AG20443 (cell line): ENCODE results near the gene VSNL1.

Experiments used
- DNase-seq: peaks from one replicate; pipeline ENCODE4 v3.0.0; 2012; ENCODE audit warnings: low spot score, mixed read lengths

The VSNL1 gene

GRCh38 chr2:17614174-17614930, 73.9 kb downstream of the VSNL1 start:
- DNase-seq, result no peak

GRCh38 chr2:17615147-17615546, 74.7 kb downstream of the VSNL1 start:
- DNase-seq, result no peak

- peak; percentile 42 for DNase-seq
Measured at GRCh38 chr2:17615728-17616351, 75.3 kb downstream of the VSNL1 start.

- no peak for DNase-seq
Measured at GRCh38 chr2:17616405-17616804, 75.9 kb downstream of the VSNL1 start.

GRCh38 chr2:17617516-17617915, 77.0 kb downstream of the VSNL1 start:
- DNase-seq, result no peak

- DNase-seq, result no peak
Measured at GRCh38 chr2:17617955-17618354, 77.5 kb downstream of the VSNL1 start.

- peak; percentile 32 for DNase-seq
Measured at GRCh38 chr2:17620280-17620679, 79.8 kb downstream of the VSNL1 start.

GRCh38 chr2:17620841-17621240, 80.3 kb downstream of the VSNL1 start:
- no peak for DNase-seq

GRCh38 chr2:17621781-17622180, 81.3 kb downstream of the VSNL1 start:
- peak; percentile 70 for DNase-seq

GRCh38 chr2:17625446-17625845, 85.0 kb downstream of the VSNL1 start:
- no peak for DNase-seq

GRCh38 chr2:17626986-17627385, 86.5 kb downstream of the VSNL1 start:
- no peak for DNase-seq

GRCh38 chr2:17627434-17627833, 86.9 kb downstream of the VSNL1 start:
- DNase-seq, result no peak

GRCh38 chr2:17628349-17629261, 88.1 kb downstream of the VSNL1 start:
- DNase-seq, result no peak

GRCh38 chr2:17630089-17630488, 89.6 kb downstream of the VSNL1 start:
- DNase-seq, result no peak

GRCh38 chr2:17634997-17635396, 94.5 kb downstream of the VSNL1 start:
- no peak for DNase-seq

GRCh38 chr2:17636257-17636656, 95.8 kb downstream of the VSNL1 start:
- DNase-seq, result no peak

GRCh38 chr2:17637131-17637906, 96.8 kb downstream of the VSNL1 start:
- no peak for DNase-seq

- no peak for DNase-seq
Measured at GRCh38 chr2:17638196-17638743, 97.8 kb downstream of the VSNL1 start.

- no peak for DNase-seq
Measured at GRCh38 chr2:17640406-17640805, 99.9 kb downstream of the VSNL1 start.

- peak; percentile 94 for DNase-seq
Measured at GRCh38 chr2:17643031-17643615, 102.6 kb downstream of the VSNL1 start.
